ENCODE measurements around the gene ASAH2B. TPM values are rescaled to one million over a fixed set of nuclear protein-coding genes. Genes with fewer than 3 reads are reported as not detected.
A peak's percentile ranks its signal among the peaks of the same experiment; 100 is the strongest.
"Not testable (repeated sequence)": the region's sequence is repeated elsewhere in the genome, so short reads cannot be mapped to it uniquely, and the experiment has no call there.

ASAH2B gene
- total and polyA plus RNA-seq, 3 experiments from 2014 or later = 1.9 to 9.6 (median 6.6) TPM

DNA sequence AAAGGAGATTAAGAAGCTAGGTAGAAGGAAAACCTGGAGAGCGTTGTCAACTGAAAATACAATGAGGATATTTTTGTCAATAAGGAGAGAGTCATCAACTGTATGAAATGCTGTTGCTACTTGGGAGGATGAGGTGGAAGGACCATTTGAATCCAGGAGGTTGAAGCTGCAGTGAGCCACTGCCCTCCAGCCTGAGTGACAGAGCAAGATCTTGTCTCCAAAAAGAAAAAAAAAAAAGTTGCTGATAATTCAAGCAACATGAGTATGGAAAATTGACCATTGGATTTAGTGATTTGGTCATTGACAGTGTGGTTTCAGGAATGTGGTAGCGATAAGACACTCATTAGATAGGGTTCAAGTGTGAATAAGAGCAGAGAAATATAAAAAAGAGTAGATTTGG lies 11.6 kb upstream of the ASAH2B start:
- H3K36me3 Mint-ChIP-seq; H3K4me1 Mint-ChIP-seq; POLR2A ChIA-PET; H3K27ac ChIP-seq (ENCODE audit: low read depth, low read length); H3K9me3 ChIP-seq (ENCODE audit: low read length); H3K27ac Mint-ChIP-seq; H3K36me3 ChIP-seq (ENCODE audit: insufficient read depth, low read length); H3K4me3 Mint-ChIP-seq; CTCF ChIA-PET; H3K4me1 ChIP-seq (ENCODE audit: insufficient read depth, low read length); H3K4me3 ChIP-seq (ENCODE audit: low read length); H3K27me3 ChIP-seq (ENCODE audit: insufficient read depth, low read length, poor library complexity, severe bottlenecking); H3K9me3 Mint-ChIP-seq; DNase-seq: not testable (repeated sequence)
- peaks cover 20 to 62% of the 10 kb centered on the region in 2 donors for H3K27me3 Mint-ChIP-seq

DNA sequence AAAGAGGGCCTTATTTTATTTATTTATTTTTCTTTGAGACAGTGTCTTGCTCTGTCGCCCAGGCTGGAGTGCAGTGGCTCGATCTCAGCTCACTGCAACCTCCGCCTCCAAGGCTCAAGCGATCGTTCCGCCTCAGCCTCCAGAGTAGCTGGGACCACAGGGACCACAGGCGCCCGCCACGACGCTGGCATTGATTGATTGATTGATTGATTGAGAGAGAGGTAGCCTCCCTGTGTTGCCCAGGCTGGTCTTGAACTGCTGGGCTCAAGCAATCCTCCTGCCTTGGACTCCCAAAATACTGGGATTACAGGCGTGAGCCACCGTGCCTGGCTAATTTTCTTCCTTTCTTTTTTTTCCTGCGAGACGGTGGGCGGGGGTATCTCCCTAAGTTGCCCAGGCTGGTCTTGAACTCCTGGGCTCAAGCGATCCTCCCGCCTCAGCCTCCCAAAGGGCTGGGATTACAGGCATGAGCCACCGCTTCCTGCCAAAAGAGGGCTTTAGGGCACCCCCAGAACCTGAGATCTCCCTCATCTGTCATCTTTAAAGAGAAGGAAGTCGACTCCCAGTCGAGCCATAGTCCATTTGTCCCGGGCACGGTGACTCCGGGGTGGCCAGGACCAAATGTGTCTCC lies 634 bp upstream of the ASAH2B start:
- Histone ChIP-seq H3K27ac (ENCODE audit: low read depth, low read length) (peak overlapping the region; percentile 73), H3K4me3 (ENCODE audit: low read length) (peak overlapping the region; percentile 95)
- not testable (repeated sequence) for H3K9me3 Mint-ChIP-seq; H3K9me3 ChIP-seq (ENCODE audit: low read length); H3K36me3 ChIP-seq (ENCODE audit: insufficient read depth, low read length); H3K27me3 ChIP-seq (ENCODE audit: insufficient read depth, low read length, poor library complexity, severe bottlenecking); H3K4me1 ChIP-seq (ENCODE audit: insufficient read depth, low read length); H3K27me3 Mint-ChIP-seq
- ChIA-PET POLR2A (interaction anchor here (0.8 kb wide), 1 partner anchor 116 kb away, joined by 3 read pairs; no protein-coding TSS in a partner anchor), CTCF (interaction anchor here (1.1 kb wide), 1 partner anchor 67 kb away, joined by 3 read pairs; no protein-coding TSS in a partner anchor)
- Mint-ChIP-seq H3K4me3 (peak overlapping the region; percentile 94 to 99 (median 99)), H3K4me1 (peaks cover 23 to 46% (median 31%) of the 10 kb centered on the region in 3 donors), H3K36me3 (peaks cover 0 to 11% (median 0%) of the 10 kb centered on the region in 3 donors), H3K27ac (peak overlapping the region; percentile 68 to 99 (median 96))
- peak in 1 of 5 donors; percentile 39 for DNase-seq

- peak in 3 of 5 donors; percentile 6 to 45 (median 11) for DNase-seq
- Mint-ChIP-seq H3K27me3 (peaks cover under 1 to 1% of the 10 kb centered on the region in 2 donors), H3K9me3 (no peaks in the 10 kb centered on the region), H3K4me1 (peaks cover 23 to 46% (median 31%) of the 10 kb centered on the region in 3 donors), H3K27ac (peak overlapping the region; percentile 68 to 99 (median 96)), H3K4me3 (peak overlapping the region; percentile 94 to 99 (median 99)), H3K36me3 (peaks cover 0 to 11% (median 0%) of the 10 kb centered on the region in 3 donors)
- POLR2A ChIA-PET = interaction anchor here (1.0 kb wide), 1 partner anchor 80 kb away, joined by 3 read pairs; no protein-coding TSS in a partner anchor
- Histone ChIP-seq H3K4me1 (ENCODE audit: insufficient read depth, low read length) (peaks cover 9% of the 10 kb centered on the region), H3K27me3 (ENCODE audit: insufficient read depth, low read length, poor library complexity, severe bottlenecking) (no peaks in the 10 kb centered on the region), H3K27ac (ENCODE audit: low read depth, low read length) (peak overlapping the region; percentile 73), H3K9me3 (ENCODE audit: low read length) (no peaks in the 10 kb centered on the region), H3K36me3 (ENCODE audit: insufficient read depth, low read length) (no peaks in the 10 kb centered on the region), H3K4me3 (ENCODE audit: low read length) (peak overlapping the region; percentile 95)
- CTCF ChIA-PET = interaction anchor here (1.1 kb wide), 1 partner anchor 66 kb away, joined by 3 read pairs; no protein-coding TSS in a partner anchor
These were observed 535 bp downstream of the ASAH2B start for GRCh38 chr10:50740293-50740648.

- Mint-ChIP-seq H3K4me3 (peak overlapping the region in 1 of 7 donors; percentile 19), H3K4me1 (peaks cover 23 to 44% (median 30%) of the 10 kb centered on the region in 3 donors), H3K36me3 (peaks cover 2 to 15% (median 5%) of the 10 kb centered on the region in 3 donors)
- H3K4me1 ChIP-seq (ENCODE audit: insufficient read depth, low read length); H3K27me3 Mint-ChIP-seq; H3K27ac ChIP-seq (ENCODE audit: low read depth, low read length); H3K9me3 ChIP-seq (ENCODE audit: low read length); POLR2A ChIA-PET; H3K27me3 ChIP-seq (ENCODE audit: insufficient read depth, low read length, poor library complexity, severe bottlenecking); H3K36me3 ChIP-seq (ENCODE audit: insufficient read depth, low read length); H3K9me3 Mint-ChIP-seq; H3K27ac Mint-ChIP-seq; CTCF ChIA-PET; DNase-seq; H3K4me3 ChIP-seq (ENCODE audit: low read length): not testable (repeated sequence)
These were observed 3.1 kb downstream of the ASAH2B start for GRCh38 chr10:50742820-50743219.

- POLR2A ChIA-PET, H3K27ac Mint-ChIP-seq: not testable (repeated sequence)
These were observed 27.2 kb downstream of the ASAH2B start for GRCh38 chr10:50766774-50767513.

GRCh38 chr10:50772042-50772441 lies 32.3 kb downstream of the ASAH2B start:
- H3K4me3 Mint-ChIP-seq; H3K9me3 ChIP-seq (ENCODE audit: low read length); H3K27me3 ChIP-seq (ENCODE audit: insufficient read depth, low read length, poor library complexity, severe bottlenecking); DNase-seq; POLR2A ChIA-PET; H3K36me3 ChIP-seq (ENCODE audit: insufficient read depth, low read length); H3K27ac ChIP-seq (ENCODE audit: low read depth, low read length); H3K9me3 Mint-ChIP-seq; H3K27ac Mint-ChIP-seq; H3K4me1 ChIP-seq (ENCODE audit: insufficient read depth, low read length); H3K4me3 ChIP-seq (ENCODE audit: low read length); H3K27me3 Mint-ChIP-seq; CTCF ChIA-PET; H3K4me1 Mint-ChIP-seq; H3K36me3 Mint-ChIP-seq: not testable (repeated sequence)

More at GRCh38 chr10:50766774-50767513, 27.2 kb downstream of the ASAH2B start:
- H3K9me3 ChIP-seq (ENCODE audit: low read length); H3K4me1 Mint-ChIP-seq; H3K27me3 ChIP-seq (ENCODE audit: insufficient read depth, low read length, poor library complexity, severe bottlenecking); H3K27ac ChIP-seq (ENCODE audit: low read depth, low read length); H3K36me3 ChIP-seq (ENCODE audit: insufficient read depth, low read length); H3K36me3 Mint-ChIP-seq; H3K4me1 ChIP-seq (ENCODE audit: insufficient read depth, low read length); DNase-seq; CTCF ChIA-PET; H3K4me3 ChIP-seq (ENCODE audit: low read length); H3K27me3 Mint-ChIP-seq; H3K4me3 Mint-ChIP-seq: not testable (repeated sequence)
- H3K9me3 Mint-ChIP-seq = peaks cover 0 to 15% (median 12%) of the 10 kb centered on the region in 5 donors

DNA sequence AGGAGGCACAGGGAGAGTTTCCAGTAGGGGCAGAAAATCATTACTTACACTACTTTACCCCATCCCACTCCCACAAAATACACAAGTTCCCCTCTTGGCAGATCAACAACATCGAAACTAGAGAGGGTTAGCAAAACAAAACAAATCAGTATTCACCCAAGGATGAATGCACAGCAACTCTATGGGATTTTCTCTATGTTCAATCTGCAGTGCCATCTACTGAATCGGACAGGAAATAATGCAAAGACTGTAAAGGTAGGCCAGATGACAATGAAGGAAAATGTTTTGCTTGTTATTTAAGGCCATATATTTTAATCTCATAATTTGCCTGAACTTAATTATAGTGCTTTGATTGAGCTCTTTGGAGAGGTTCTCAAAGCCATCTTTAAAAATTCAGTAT lies 35.1 kb downstream of the ASAH2B start:
- H3K4me3 Mint-ChIP-seq; H3K4me1 Mint-ChIP-seq; H3K27me3 Mint-ChIP-seq; H3K4me1 ChIP-seq (ENCODE audit: insufficient read depth, low read length); H3K27me3 ChIP-seq (ENCODE audit: insufficient read depth, low read length, poor library complexity, severe bottlenecking); H3K9me3 ChIP-seq (ENCODE audit: low read length); POLR2A ChIA-PET; H3K4me3 ChIP-seq (ENCODE audit: low read length); H3K36me3 Mint-ChIP-seq; H3K27ac Mint-ChIP-seq; H3K36me3 ChIP-seq (ENCODE audit: insufficient read depth, low read length); DNase-seq; CTCF ChIA-PET; H3K27ac ChIP-seq (ENCODE audit: low read depth, low read length); H3K9me3 Mint-ChIP-seq: not testable (repeated sequence)

DNA sequence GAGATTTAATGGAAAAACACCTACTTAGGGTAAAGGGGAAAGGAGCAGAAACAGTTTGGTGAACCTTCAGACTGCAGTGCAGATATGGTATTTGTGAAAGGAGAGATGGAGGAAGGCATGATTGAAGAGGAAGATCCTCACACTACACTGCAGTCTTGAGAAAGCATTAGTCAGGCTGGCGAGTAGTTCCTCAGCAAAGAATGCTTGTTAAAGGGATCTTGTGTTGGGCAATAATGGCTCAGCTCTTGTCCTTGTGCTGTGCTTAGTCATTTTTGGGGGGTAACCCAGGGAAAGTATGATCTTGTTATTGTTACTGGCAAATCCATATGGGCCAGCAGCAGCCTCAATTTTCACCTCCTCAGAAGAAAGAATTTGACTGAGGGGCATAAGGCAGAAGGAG lies 40.3 kb downstream of the ASAH2B start:
- CTCF ChIA-PET; H3K27ac ChIP-seq (ENCODE audit: low read depth, low read length); H3K36me3 ChIP-seq (ENCODE audit: insufficient read depth, low read length); H3K9me3 ChIP-seq (ENCODE audit: low read length); H3K27me3 Mint-ChIP-seq; H3K36me3 Mint-ChIP-seq; POLR2A ChIA-PET; H3K9me3 Mint-ChIP-seq; H3K27me3 ChIP-seq (ENCODE audit: insufficient read depth, low read length, poor library complexity, severe bottlenecking); H3K4me1 Mint-ChIP-seq; H3K27ac Mint-ChIP-seq; H3K4me3 ChIP-seq (ENCODE audit: low read length); H3K4me3 Mint-ChIP-seq; DNase-seq; H3K4me1 ChIP-seq (ENCODE audit: insufficient read depth, low read length): not testable (repeated sequence)

Measured in CD8-positive, alpha-beta memory T cell (primary cell).